Endodermal cell (in vitro differentiated cells): ENCODE data around the gene PLA2G15. TPM values are rescaled to one million over a fixed set of nuclear protein-coding genes. Genes with fewer than 3 reads are reported as not detected.

Source experiments
- DNase-seq: peaks from one replicate; pipeline ENCODE4 v3.0.0-alpha.2; 2017
- H3K27ac ChIP-seq: 2 replicates; pipeline ENCODE4 v1.5.1; 2013; ENCODE audit warnings: mild to moderate bottlenecking, low read depth, low read length, moderate library complexity
- H3K27me3 ChIP-seq: 2 replicates; pipeline ENCODE4 v1.6.1; 2013; ENCODE audit warnings: mild to moderate bottlenecking, low read length, moderate library complexity; ENCODE audit not compliant: insufficient read depth, control insufficient read depth, poor library complexity, severe bottlenecking
- H3K36me3 ChIP-seq: 2 replicates; pipeline ENCODE4 v1.7.0; 2013; ENCODE audit warnings: mild to moderate bottlenecking, low read length, moderate library complexity; ENCODE audit not compliant: control insufficient read depth, insufficient read depth
- H3K4me1 ChIP-seq: one replicate; pipeline ENCODE4 v1.7.0; 2013; ENCODE audit warnings: low read length; ENCODE audit not compliant: control insufficient read depth, insufficient read depth
- H3K4me3 ChIP-seq: 2 replicates; pipeline ENCODE4 v1.5.1; 2013; ENCODE audit warnings: mild to moderate bottlenecking, low read length, moderate library complexity
- H3K9ac ChIP-seq: 2 replicates; pipeline ENCODE4 v1.6.1; 2013; ENCODE audit warnings: mild to moderate bottlenecking, low read length, moderate library complexity; ENCODE audit not compliant: poor library complexity, severe bottlenecking; ENCODE audit errors: extremely low read depth
- H3K9me3 ChIP-seq: 2 replicates; pipeline ENCODE4 v1.6.1; 2013; ENCODE audit warnings: mild to moderate bottlenecking, low read length, moderate library complexity; ENCODE audit not compliant: control insufficient read depth
- H3K27ac Mint-ChIP-seq: 2 replicates; pipeline ENCODE4 v1.8.0; 2020; ENCODE audit warnings: mixed read lengths
- H3K27me3 Mint-ChIP-seq: 2 replicates; pipeline ENCODE4 v1.8.0; 2021; ENCODE audit warnings: mild to moderate bottlenecking, mixed read lengths; ENCODE audit not compliant: insufficient read depth
- H3K36me3 Mint-ChIP-seq: 2 replicates; pipeline ENCODE4 v1.8.0; 2020; ENCODE audit warnings: low read depth, mixed read lengths
- H3K4me1 Mint-ChIP-seq: 2 replicates; pipeline ENCODE4 v1.8.0; 2020; ENCODE audit warnings: mixed read lengths
- H3K4me3 Mint-ChIP-seq: 2 replicates; pipeline ENCODE4 v1.8.0; 2020; ENCODE audit warnings: mild to moderate bottlenecking, moderate library complexity, mixed read lengths
- H3K9me3 Mint-ChIP-seq: 2 replicates; pipeline ENCODE4 v1.8.0; 2020; ENCODE audit warnings: mild to moderate bottlenecking, mixed read lengths
- WGBS, 2 experiments: methylation state at CpG; one replicate each; pipeline versions ENCODE4 v1.1.5 to v1.1.7; 2013; ENCODE audit warnings: missing lambda C conversion rate in 2 of 2, mixed read lengths in 1 of 2; ENCODE audit not compliant: insufficient coverage in 1 of 2, insufficient read length in 1 of 2; 5-methylcytosine and 5-hydroxymethylcytosine counted together
- total RNA-seq, 2 donors: library from RNA; stranded (reverse); fragmentation: NEBNext Ultra II Directional in 1 of 2; extraction: Animal tissue kit (Norgen Biotek cat#: 25700) in 1 of 2; gene quantifications; 2 replicates in 1 of 2; 3 replicates in 1 of 2; pipeline ENCODE4 v1.2.1, GENCODE V29; 2021
- TF ChIP-seq, protein P1 (sequence below): fragments of 200-600 bp; sonication (generic); conservative IDR thresholded peaks from 2 replicates; pipeline ENCODE4 v1.5.0; 2021; ENCODE audit warnings: antibody characterized with exemption, mild to moderate bottlenecking

Gene PLA2G15
- total RNA-seq, 2 donors from 2014 or later = 8.7 to 10.0 TPM

- Histone ChIP-seq H3K27me3 (no peaks in the 10 kb centered on the region), H3K27ac (no peak overlapping the region), H3K4me3 (no peak overlapping the region), H3K36me3 (no peaks in the 10 kb centered on the region), H3K9me3 (no peaks in the 10 kb centered on the region), H3K9ac (no peak overlapping the region), H3K4me1 (no peaks in the 10 kb centered on the region)
- no peaks in the 10 kb centered on the region for H3K4me1 Mint-ChIP-seq
- 93 to 100% methylated on average over 2 to 5 of the region's 5 CpGs for WGBS, 2 experiments
- no peaks in the 10 kb centered on the region for H3K9me3 Mint-ChIP-seq
- DNase-seq = no peak
- H3K36me3 Mint-ChIP-seq = peaks cover 23% of the 10 kb centered on the region
- H3K27ac Mint-ChIP-seq = no peak overlapping the region
- TF ChIP-seq, protein P1, sequence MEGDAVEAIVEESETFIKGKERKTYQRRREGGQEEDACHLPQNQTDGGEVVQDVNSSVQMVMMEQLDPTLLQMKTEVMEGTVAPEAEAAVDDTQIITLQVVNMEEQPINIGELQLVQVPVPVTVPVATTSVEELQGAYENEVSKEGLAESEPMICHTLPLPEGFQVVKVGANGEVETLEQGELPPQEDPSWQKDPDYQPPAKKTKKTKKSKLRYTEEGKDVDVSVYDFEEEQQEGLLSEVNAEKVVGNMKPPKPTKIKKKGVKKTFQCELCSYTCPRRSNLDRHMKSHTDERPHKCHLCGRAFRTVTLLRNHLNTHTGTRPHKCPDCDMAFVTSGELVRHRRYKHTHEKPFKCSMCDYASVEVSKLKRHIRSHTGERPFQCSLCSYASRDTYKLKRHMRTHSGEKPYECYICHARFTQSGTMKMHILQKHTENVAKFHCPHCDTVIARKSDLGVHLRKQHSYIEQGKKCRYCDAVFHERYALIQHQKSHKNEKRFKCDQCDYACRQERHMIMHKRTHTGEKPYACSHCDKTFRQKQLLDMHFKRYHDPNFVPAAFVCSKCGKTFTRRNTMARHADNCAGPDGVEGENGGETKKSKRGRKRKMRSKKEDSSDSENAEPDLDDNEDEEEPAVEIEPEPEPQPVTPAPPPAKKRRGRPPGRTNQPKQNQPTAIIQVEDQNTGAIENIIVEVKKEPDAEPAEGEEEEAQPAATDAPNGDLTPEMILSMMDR = no peak
- no peak overlapping the region for H3K4me3 Mint-ChIP-seq
- peaks cover under 1% of the 10 kb centered on the region for H3K27me3 Mint-ChIP-seq
These were observed 6.7 kb downstream of the PLA2G15 start for GRCh38 chr16:68251832-68252231.

DNA sequence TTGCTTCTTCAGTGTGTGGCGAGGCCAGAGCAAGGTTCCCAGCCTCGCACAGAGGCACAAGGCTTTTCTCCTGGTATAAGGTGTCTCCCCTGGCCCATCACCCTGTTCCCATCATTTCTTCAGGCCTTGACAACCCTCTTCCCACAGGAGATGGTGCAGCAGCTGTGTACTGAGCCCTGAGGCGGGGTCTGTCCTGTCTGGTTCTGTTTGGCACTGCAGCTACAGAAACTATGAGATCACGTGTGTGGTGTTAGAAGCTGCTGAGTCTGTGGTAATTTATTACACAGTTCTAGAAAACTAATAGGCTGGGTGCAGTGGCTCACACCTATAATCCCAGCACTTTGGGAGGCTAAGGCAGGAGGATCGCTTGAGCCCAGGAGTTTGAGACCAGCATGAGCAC, 7.2 kb downstream of the PLA2G15 start:
- Histone ChIP-seq H3K36me3 (no peaks in the 10 kb centered on the region), H3K4me3 (no peak overlapping the region), H3K27me3 (no peaks in the 10 kb centered on the region), H3K9ac (no peak overlapping the region), H3K4me1 (no peaks in the 10 kb centered on the region), H3K9me3 (no peaks in the 10 kb centered on the region), H3K27ac (no peak overlapping the region)
- no peak overlapping the region for H3K4me3 Mint-ChIP-seq
- DNase-seq = no peak
- H3K27me3 Mint-ChIP-seq = no peaks in the 10 kb centered on the region
- WGBS, 2 experiments = 94 to 96% methylated on average over 4 to 5 of the region's 5 CpGs
- H3K27ac Mint-ChIP-seq = no peak overlapping the region
- H3K4me1 Mint-ChIP-seq = no peaks in the 10 kb centered on the region
- TF ChIP-seq, protein P1 = no peak
- H3K9me3 Mint-ChIP-seq = no peaks in the 10 kb centered on the region
- peaks cover 23% of the 10 kb centered on the region for H3K36me3 Mint-ChIP-seq

- 92% methylated on average over 4 of the region's 4 CpGs; no CpG with 5 or more reads in 1 of the 2 experiments for WGBS, 2 experiments
- H3K4me3 Mint-ChIP-seq = no peak overlapping the region
These were observed 8.5 kb downstream of the PLA2G15 start for GRCh38 chr16:68253721-68254120.

More at GRCh38 chr16:68253721-68254120, 8.5 kb downstream of the PLA2G15 start:
- no peak for DNase-seq
- no peak overlapping the region for H3K4me3 ChIP-seq
- Mint-ChIP-seq H3K27me3 (no peaks in the 10 kb centered on the region), H3K36me3 (peaks cover 23% of the 10 kb centered on the region), H3K9me3 (no peaks in the 10 kb centered on the region), H3K4me1 (no peaks in the 10 kb centered on the region), H3K27ac (no peak overlapping the region)
- no peak overlapping the region for H3K27ac ChIP-seq
- no peaks in the 10 kb centered on the region for H3K4me1 ChIP-seq
- H3K9ac ChIP-seq = no peak overlapping the region
- H3K27me3 ChIP-seq = no peaks in the 10 kb centered on the region
- no peaks in the 10 kb centered on the region for H3K36me3 ChIP-seq
- H3K9me3 ChIP-seq = no peaks in the 10 kb centered on the region
- TF ChIP-seq, protein P1 = peak; percentile 14
